Measurements from ENCODE around the gene SMIM5. TPM values are rescaled to one million over a fixed set of nuclear protein-coding genes. Genes with fewer than 3 reads are reported as not detected.

The SMIM5 gene
- polyA plus RNA-seq, 3 donors: 5.6 to 13.3 (median 5.7) TPM

GRCh38 chr17:75679706-75680211 is 46.5 kb downstream of the SMIM5 start:
- DNase-seq (ENCODE audit: extremely low read depth in 1 of 11, low read depth in 9 of 11, low spot score in 4 of 11): no peak

- no peak for DNase-seq (ENCODE audit: extremely low read depth in 1 of 11, low read depth in 9 of 11, low spot score in 4 of 11)
These were observed 47.2 kb downstream of the SMIM5 start for GRCh38 chr17:75680431-75680830.

DNA sequence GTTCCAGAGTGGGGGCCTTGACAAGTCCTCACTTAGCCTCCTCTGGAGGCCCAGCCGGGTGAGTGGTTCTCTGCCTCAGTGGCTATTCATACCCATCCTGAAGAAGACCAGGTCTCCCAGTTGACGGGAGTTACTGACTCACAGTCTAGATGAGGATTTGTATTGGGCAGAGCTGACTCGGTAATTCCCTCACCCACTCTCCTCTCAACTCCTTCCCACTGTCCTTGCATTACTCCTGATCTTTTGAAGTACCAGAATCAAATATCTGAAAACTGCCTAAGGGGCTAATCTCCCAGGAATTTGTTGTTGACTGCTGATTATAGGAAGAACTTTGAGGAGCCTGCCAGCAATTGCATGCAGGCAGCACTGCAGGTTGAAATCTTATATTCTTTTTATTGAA is 48.1 kb downstream of the SMIM5 start:
- no peak for DNase-seq (ENCODE audit: extremely low read depth in 1 of 11, low read depth in 9 of 11, low spot score in 4 of 11)

- no peak for DNase-seq (ENCODE audit: extremely low read depth in 1 of 11, low read depth in 9 of 11, low spot score in 4 of 11)
These were observed 50.3 kb downstream of the SMIM5 start for GRCh38 chr17:75683583-75683982.

GRCh38 chr17:75684249-75684648 is 51.0 kb downstream of the SMIM5 start:
- no peak for DNase-seq (ENCODE audit: extremely low read depth in 1 of 11, low read depth in 9 of 11, low spot score in 4 of 11)

GRCh38 chr17:75684924-75685323 is 51.7 kb downstream of the SMIM5 start:
- no peak for DNase-seq (ENCODE audit: extremely low read depth in 1 of 11, low read depth in 9 of 11, low spot score in 4 of 11)

DNA sequence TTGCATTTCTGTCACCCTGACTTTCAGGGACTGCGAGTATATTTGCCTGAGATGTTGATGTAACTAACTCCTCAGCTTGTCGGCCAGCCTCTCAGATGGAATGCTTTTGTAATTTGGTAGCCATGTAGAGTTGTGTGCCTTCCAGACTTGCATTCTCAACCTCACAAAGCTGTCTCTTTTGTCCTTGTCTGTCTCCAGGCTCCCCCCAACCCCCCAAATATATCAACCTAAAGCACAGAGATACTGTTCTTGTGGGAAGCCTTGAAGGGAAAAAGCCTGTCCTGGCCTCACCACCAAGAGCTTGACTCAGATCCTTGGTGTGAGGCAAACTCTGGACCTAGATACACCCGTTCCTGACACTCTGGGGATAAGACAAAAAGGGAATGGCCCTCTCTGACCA is 52.3 kb downstream of the SMIM5 start:
- no peak for DNase-seq (ENCODE audit: extremely low read depth in 1 of 11, low read depth in 9 of 11, low spot score in 4 of 11)

GRCh38 chr17:75688209-75688825 is 55.1 kb downstream of the SMIM5 start:
- no peak for DNase-seq (ENCODE audit: extremely low read depth in 1 of 11, low read depth in 9 of 11, low spot score in 4 of 11)

DNA sequence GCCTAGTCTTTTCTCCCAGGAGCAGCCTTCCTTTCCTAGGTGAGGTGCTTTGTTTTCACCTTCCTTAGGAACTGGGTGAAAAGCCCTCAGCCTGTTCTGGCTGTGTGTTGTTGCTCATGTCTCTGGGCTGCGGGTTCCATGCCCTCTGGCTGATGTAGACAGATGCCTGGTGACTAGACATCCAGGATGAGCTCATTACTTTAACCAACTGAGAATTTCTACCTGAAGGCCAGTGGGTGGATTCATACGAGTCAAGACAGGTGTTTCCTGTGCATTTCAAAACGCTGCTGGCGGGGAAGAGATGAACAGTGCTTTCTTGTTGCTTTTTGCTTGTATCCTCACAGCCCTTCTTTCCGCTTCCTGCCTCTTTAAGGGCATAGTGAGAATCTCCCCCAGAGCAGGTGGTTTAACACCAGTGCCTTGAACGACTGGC is 56.2 kb downstream of the SMIM5 start:
- DNase-seq (ENCODE audit: extremely low read depth in 1 of 11, low read depth in 9 of 11, low spot score in 4 of 11): no peak

Other genes starting within 250 kb of the SMIM5 start
- gene GRB2, start 227.8 kb upstream of the SMIM5 start, polyA plus RNA-seq (ENCODE audit: insufficient read length in 3 of 3): 100 to 1,000 TPM in 2 of 3 donors, 10 to 100 TPM in 1; 94.8 to 103 (median 102) TPM
- 100 to 1,000 TPM in 1 of 3 donors, 10 to 100 TPM in 2; 91.6 to 101 (median 96.7) TPM for gene TMEM94, start 176.8 kb upstream of the SMIM5 start, polyA plus RNA-seq (ENCODE audit: insufficient read length in 3 of 3)
- 10 to 100 TPM; 24.1 to 32.7 (median 28.3) TPM for gene CASKIN2, start 117.9 kb upstream of the SMIM5 start, polyA plus RNA-seq (ENCODE audit: insufficient read length in 3 of 3)
- 10 to 100 TPM; 46.8 to 55.0 (median 47.2) TPM for gene TSEN54, start 116.9 kb upstream of the SMIM5 start, polyA plus RNA-seq (ENCODE audit: insufficient read length in 3 of 3)
- gene LLGL2, start 107.7 kb upstream of the SMIM5 start, polyA plus RNA-seq (ENCODE audit: insufficient read length in 3 of 3): 100 to 1,000 TPM in 1 of 3 donors, 10 to 100 TPM in 2; 45.9 to 103 (median 60.8) TPM
- 100 to 1,000 TPM; 123 to 286 (median 163) TPM for gene MYO15B, start 45.6 kb upstream of the SMIM5 start, polyA plus RNA-seq (ENCODE audit: insufficient read length in 3 of 3)
- 10 to 100 TPM; 34.6 to 52.3 (median 44.1) TPM for gene RECQL5, start 33.7 kb downstream of the SMIM5 start, polyA plus RNA-seq (ENCODE audit: insufficient read length in 3 of 3)
- 10 to 100 TPM; 87.6 to 96.1 (median 94.4) TPM for gene SAP30BP, start 33.9 kb downstream of the SMIM5 start, polyA plus RNA-seq (ENCODE audit: insufficient read length in 3 of 3)
- 10 to 100 TPM in 2 of 3 donors, 1 to 10 TPM in 1; 9.9 to 14.7 (median 11.1) TPM for gene ITGB4, start 88.0 kb downstream of the SMIM5 start, polyA plus RNA-seq (ENCODE audit: insufficient read length in 3 of 3)
- 10 to 100 TPM; 19.7 to 37.6 (median 32.9) TPM for gene GALK1, start 131.8 kb downstream of the SMIM5 start, polyA plus RNA-seq (ENCODE audit: insufficient read length in 3 of 3)
- gene UNK, start 151.4 kb downstream of the SMIM5 start, polyA plus RNA-seq (ENCODE audit: insufficient read length in 3 of 3): 10 to 100 TPM; 34.1 to 52.2 (median 42.4) TPM
- 1 to 10 TPM; 4.5 to 6.9 (median 5.5) TPM for gene UNC13D, start 211.0 kb downstream of the SMIM5 start, polyA plus RNA-seq (ENCODE audit: insufficient read length in 3 of 3)
- 100 to 1,000 TPM in 1 of 3 donors, 10 to 100 TPM in 2; 73.9 to 104 (median 86.0) TPM for gene WBP2, start 221.9 kb downstream of the SMIM5 start, polyA plus RNA-seq (ENCODE audit: insufficient read length in 3 of 3)
- gene TRIM47, start 245.1 kb downstream of the SMIM5 start, polyA plus RNA-seq (ENCODE audit: insufficient read length in 3 of 3): 1 to 10 TPM; 5.1 to 9.3 (median 9.3) TPM

Measured in renal cortex interstitium (tissue), 11 donors.